ENCODE data around the gene ELL. TPM values are rescaled to one million over a fixed set of nuclear protein-coding genes. Genes with fewer than 3 reads are reported as not detected.
A peak's percentile ranks its signal among the peaks of the same experiment; 100 is the strongest.

Gene ELL
- total RNA-seq, 1 experiment from 2014 or later, result 17.0 TPM

- Histone ChIP-seq H2BK20ac (ENCODE audit: low read depth, low read length, poor library complexity, severe bottlenecking) (no peak within 1 kb of the TSS), H3K79me2 (ENCODE audit: insufficient read depth, low read length) (no peaks in the 10 kb centered on the region), H3K27ac (ENCODE audit: insufficient read length, low read depth, low read length) (no peak within 1 kb of the TSS), H3K14ac (ENCODE audit: insufficient read depth, low read length) (peak within 1 kb of the TSS; percentile 53), H3K56ac (ENCODE audit: insufficient read length, low read depth, low read length) (no peak within 1 kb of the TSS), H4K20me1 (ENCODE audit: control insufficient read depth, insufficient read depth, insufficient read length) (no peaks in the 10 kb centered on the region), H2BK12ac (ENCODE audit: insufficient read length, low read depth, low read length) (no peak within 1 kb of the TSS), H3K18ac (ENCODE audit: insufficient read length, low read depth, low read length) (peak within 1 kb of the TSS; percentile 29), H3K9me3 (ENCODE audit: control insufficient read depth, low read depth, low read length) (no peaks in the 10 kb centered on the region), H4K5ac (ENCODE audit: insufficient read length, low read depth, low read length) (no peak within 1 kb of the TSS), H3T11ph (ENCODE audit: low read length) (no peak within 1 kb of the TSS), H3K4me2 (ENCODE audit: insufficient read depth, insufficient read length, low read length) (peak within 1 kb of the TSS; percentile 87), H3K27me3 (ENCODE audit: insufficient read depth, low read length) (no peaks in the 10 kb centered on the region), H2BK15ac (ENCODE audit: low read depth, low read length) (no peak within 1 kb of the TSS), H3K4ac (ENCODE audit: low read depth, low read length) (no peak within 1 kb of the TSS), H2AK5ac (ENCODE audit: insufficient read length, low read length) (no peak within 1 kb of the TSS), H4K91ac (ENCODE audit: insufficient read length, low read depth, low read length) (no peak within 1 kb of the TSS), H3K79me1 (ENCODE audit: insufficient read depth, low read depth, low read length, poor library complexity, severe bottlenecking) (peaks cover 3% of the 10 kb centered on the region), H2AFZ (ENCODE audit: low read length) (no peak within 1 kb of the TSS), H3K23me2 (ENCODE audit: insufficient read length, low read depth, low read length, poor library complexity, severe bottlenecking) (peaks cover 8% of the 10 kb centered on the region), H2BK120ac (ENCODE audit: low read depth, low read length, poor library complexity, severe bottlenecking) (no peak within 1 kb of the TSS), H3K4me1 (ENCODE audit: insufficient read depth, low read length) (0 out of 2 replicates have a peak, but pooled peaks cover 2% of the 10 kb centered on the region), H4K8ac (replicated peaks; ENCODE audit: insufficient read length, low read depth, low read length) (no peak within 1 kb of the TSS), H3K23ac (ENCODE audit: insufficient read length, low read depth, low read length) (no peak within 1 kb of the TSS), H2BK5ac (ENCODE audit: insufficient read length, low read length) (no peak within 1 kb of the TSS), H3K9ac (ENCODE audit: extremely low read depth, insufficient read length, low read length) (peak within 1 kb of the TSS; percentile 78)
- no peaks in the 10 kb centered on the region for H3K9me3 Mint-ChIP-seq
- WGBS (ENCODE audit: extremely low coverage, insufficient read length, low lambda C conversion rate), result no CpG with 5 or more reads among the region's 86 CpGs
- H3K27me3 Mint-ChIP-seq (ENCODE audit: low read depth), result 0 out of 2 replicates have a peak, but pooled peaks cover 1% of the 10 kb centered on the region
- H3K36me3 Mint-ChIP-seq (ENCODE audit: insufficient read depth in 1 of 3, low read depth in 3 of 3), result peaks cover 13 to 36% (median 33%) of the 10 kb centered on the region in 3 experiments; a peak in 6 of 7 replicates
- H3K27ac Mint-ChIP-seq, result peak within 1 kb of the TSS; percentile 92 to 96 (median 93); a peak in 6 of 7 replicates
- peaks cover 12% of the 10 kb centered on the region in 2 experiments for H3K4me1 Mint-ChIP-seq
- TF ChIP-seq CTCF (conservative IDR thresholded peaks at IDR 0.05), result no peak
- H3K4me3 Mint-ChIP-seq, result peak within 1 kb of the TSS; percentile 80 to 88
- peak; percentile 93 for DNase-seq
Observed at GRCh38 chr19:18542941-18543813, 21.3 kb upstream of the ELL start, which contains the start of gene FKBP8. Gene FKBP8, minus strand, starts transcription at chr19:18543573. Its CDS starts 1,603 bp downstream, at chr19:18541970.
